Activated CD4-positive, alpha-beta memory T cell treated with anti-CD3 and anti-CD28 coated beads for 36 hours (primary cell): ENCODE results near the gene RBM20. TPM values are rescaled to one million over a fixed set of nuclear protein-coding genes. Genes with fewer than 3 reads are reported as not detected.
"Not testable (repeated sequence)": the region's sequence is repeated elsewhere in the genome, so short reads cannot be mapped to it uniquely, and the experiment has no call there.

Source experiments
- CTCF ChIA-PET: fragments of 350-600 bp; sonication (Branson Sonifier 250); formaldehyde crosslinking; loops from one replicate; lab custom pipeline; 2021; ENCODE audit warnings: antibody characterized with exemption, inconsistent platforms; lab: Charles Lee
- POLR2A ChIA-PET: fragments of 350-600 bp; sonication (Branson Sonifier 250); formaldehyde crosslinking; loops from one replicate; lab custom pipeline; 2021; ENCODE audit warnings: antibody characterized with exemption; lab: Charles Lee
- DNase-seq: peaks from one replicate; pipeline ENCODE4 v3.0.0-alpha.2; 2020
- H3K27ac Mint-ChIP-seq: one replicate; pipeline ENCODE4 v1.8.0; 2021; ENCODE audit warnings: mixed read lengths
- H3K27me3 Mint-ChIP-seq: one replicate; pipeline ENCODE4 v1.8.0; 2021; ENCODE audit warnings: mixed read lengths
- H3K36me3 Mint-ChIP-seq: one replicate; pipeline ENCODE4 v1.8.0; 2021; ENCODE audit warnings: mixed read lengths
- H3K4me1 Mint-ChIP-seq: one replicate; pipeline ENCODE4 v1.8.0; 2021; ENCODE audit warnings: low read depth, mixed read lengths
- H3K4me3 Mint-ChIP-seq: one replicate; pipeline ENCODE4 v1.8.0; 2021; ENCODE audit warnings: mild to moderate bottlenecking, mixed read lengths
- H3K9me3 Mint-ChIP-seq: one replicate; pipeline ENCODE4 v1.8.0; 2021; ENCODE audit warnings: mixed read lengths
- intact Hi-C: fragments of 100-400 bp; cut with micrococcal nuclease; formaldehyde crosslinking; loops from one replicate; pipeline ENCODE4 v1.15.1; 2023
- total RNA-seq, 2 experiments: library from RNA; stranded (reverse); gene quantifications; one replicate each; pipeline ENCODE4 v1.2.3, GENCODE V29; 2021

Gene RBM20
- not detected for total RNA-seq

DNA sequence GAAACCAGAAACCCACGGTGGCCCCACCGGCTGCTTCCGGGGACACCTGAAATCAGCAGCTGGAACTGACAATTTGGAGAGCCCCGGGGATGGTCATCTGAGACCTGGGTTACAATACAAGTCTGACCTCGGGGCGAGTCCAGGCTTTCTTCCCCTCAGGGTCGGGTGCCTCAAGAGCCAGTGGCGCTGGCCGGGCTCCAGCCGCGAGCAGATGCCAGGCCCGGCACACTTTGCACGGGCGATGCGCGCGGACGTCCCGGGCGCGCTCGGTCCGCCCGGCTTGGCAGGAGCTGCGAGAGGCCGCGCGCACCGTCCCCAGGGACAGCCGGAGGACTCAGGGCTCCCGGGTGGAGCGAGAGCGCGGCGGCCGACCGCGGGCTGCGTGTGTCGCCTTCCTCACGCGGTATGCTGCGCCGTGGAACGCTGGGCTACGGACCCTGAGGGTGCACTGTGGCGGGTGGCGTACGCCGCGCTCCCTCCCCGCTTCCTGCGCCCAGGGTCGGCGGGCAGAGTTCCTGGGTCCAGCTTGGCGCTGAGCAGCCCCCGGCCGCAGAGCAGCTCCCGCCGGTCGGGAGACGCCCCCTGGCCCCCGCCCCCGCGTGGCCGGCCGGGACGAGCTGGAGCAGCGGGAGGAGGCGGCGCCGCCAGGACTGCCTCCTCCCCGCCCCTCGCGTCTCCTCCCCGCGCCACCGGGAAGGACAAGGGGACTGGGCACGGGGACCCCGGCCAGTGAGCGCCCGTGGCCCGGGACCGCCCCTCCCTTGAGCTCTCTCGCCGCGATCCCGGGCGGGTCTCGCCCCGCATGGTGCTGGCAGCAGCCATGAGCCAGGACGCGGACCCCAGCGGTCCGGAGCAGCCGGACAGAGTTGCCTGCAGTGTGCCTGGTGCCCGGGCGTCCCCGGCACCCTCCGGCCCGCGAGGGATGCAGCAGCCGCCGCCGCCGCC is at the start of gene RBM20:
TSS of gene RBM20 (plus strand) at position 684 of the 945 bp plus-strand sequence. CDS start at position 803, 119 bp downstream.
- H3K27me3 Mint-ChIP-seq, result peaks cover 50% of the 10 kb centered on the region
- CTCF ChIA-PET, result interaction anchor here (0.6 to 1.4 kb wide), 2 partner anchors 28 to 44 kb away, joined by 3 to 9 read pairs; no protein-coding TSS in a partner anchor
- peak; percentile 21 for DNase-seq

DNA sequence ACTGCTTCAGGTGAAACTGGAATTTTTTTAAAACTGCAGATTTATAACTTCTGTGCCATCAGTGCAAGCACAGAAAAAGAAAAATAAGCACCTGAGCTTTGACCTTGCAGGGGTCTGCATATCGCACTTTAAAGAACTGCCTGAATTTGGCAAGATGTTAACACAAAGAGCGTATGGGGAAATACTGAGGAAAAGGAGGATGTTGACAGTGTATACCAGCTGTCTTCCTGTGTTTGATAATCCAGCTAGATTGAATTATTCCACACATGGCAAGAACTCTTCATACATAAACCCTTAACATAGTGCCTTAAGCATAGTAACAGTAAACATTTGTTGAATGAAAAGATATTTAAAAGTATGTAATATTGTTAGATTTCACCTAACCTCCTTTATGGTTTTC is 46.7 kb upstream of the RBM20 start:
- peaks cover 34% of the 10 kb centered on the region for H3K36me3 Mint-ChIP-seq
- no peaks in the 10 kb centered on the region for H3K9me3 Mint-ChIP-seq
- intact Hi-C loops, result no loop called here
- no peaks in the 10 kb centered on the region for H3K27me3 Mint-ChIP-seq
- no peak overlapping the region for H3K4me3 Mint-ChIP-seq
- no peaks in the 10 kb centered on the region for H3K4me1 Mint-ChIP-seq
- ChIA-PET CTCF (interaction anchor here (0.8 to 8.0 kb wide), 2 partner anchors 10 to 290 kb away, joined by 7 to 90 read pairs; partner anchors contain the start of gene SMNDC1), POLR2A (no interaction called here)
- no peak overlapping the region for H3K27ac Mint-ChIP-seq
- DNase-seq, result no peak

More for the DNA sequence above, at the start of gene RBM20:
- Mint-ChIP-seq H3K4me3 (peak within 1 kb of the TSS; percentile 74), H3K27ac (no peak within 1 kb of the TSS), H3K36me3 (no peaks in the 10 kb centered on the region), H3K9me3 (no peaks in the 10 kb centered on the region), H3K4me1 (peaks cover 25% of the 10 kb centered on the region)
- intact Hi-C loops, result no loop called here
- POLR2A ChIA-PET, result no interaction called here

DNA sequence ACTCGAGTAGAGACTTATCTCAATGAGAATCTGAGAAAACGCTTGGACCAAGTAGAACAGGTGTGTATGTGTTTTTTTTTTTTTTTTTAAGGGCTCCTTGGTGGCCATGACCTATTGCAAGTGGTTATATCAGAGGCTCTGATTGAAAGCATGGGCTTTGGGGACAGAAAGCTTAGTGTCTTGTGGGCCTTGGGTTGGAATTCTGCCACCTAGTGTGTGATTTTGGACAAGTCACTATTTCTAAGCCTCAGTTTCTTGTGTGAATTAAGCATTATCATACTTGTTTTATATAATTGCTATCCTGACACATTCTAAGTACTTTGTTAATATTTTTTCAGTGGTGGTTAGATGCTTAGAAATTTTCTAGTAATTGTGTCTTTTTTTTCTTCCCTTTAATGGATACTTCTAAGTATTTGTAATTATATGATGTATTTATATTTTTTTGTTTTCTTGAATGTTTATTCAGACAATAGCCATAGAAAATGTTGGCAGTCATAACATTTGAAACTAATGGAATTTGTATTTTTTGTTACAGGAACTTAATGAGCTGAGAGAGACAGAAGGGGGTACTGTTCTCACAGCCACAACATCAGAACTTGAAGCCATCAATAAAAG is 43.5 kb upstream of the RBM20 start:
- POLR2A ChIA-PET, result no interaction called here
- Mint-ChIP-seq H3K36me3 (peaks cover 37% of the 10 kb centered on the region), H3K27ac (peak overlapping the region; percentile 13), H3K4me1 (no peaks in the 10 kb centered on the region), H3K9me3 (no peaks in the 10 kb centered on the region), H3K27me3 (no peaks in the 10 kb centered on the region), H3K4me3 (no peak overlapping the region)
- CTCF ChIA-PET, result interaction anchor here (0.7 to 8.0 kb wide), 18 partner anchors 10 to 294 kb away, joined by 3 to 90 read pairs (median 5); partner anchors contain the start of genes SMC3 and SMNDC1
- intact Hi-C loops, result loop anchor here (1.0 kb wide), 3 partner anchors 43 to 294 kb away; no protein-coding TSS in a partner anchor
- DNase-seq, result no peak

DNA sequence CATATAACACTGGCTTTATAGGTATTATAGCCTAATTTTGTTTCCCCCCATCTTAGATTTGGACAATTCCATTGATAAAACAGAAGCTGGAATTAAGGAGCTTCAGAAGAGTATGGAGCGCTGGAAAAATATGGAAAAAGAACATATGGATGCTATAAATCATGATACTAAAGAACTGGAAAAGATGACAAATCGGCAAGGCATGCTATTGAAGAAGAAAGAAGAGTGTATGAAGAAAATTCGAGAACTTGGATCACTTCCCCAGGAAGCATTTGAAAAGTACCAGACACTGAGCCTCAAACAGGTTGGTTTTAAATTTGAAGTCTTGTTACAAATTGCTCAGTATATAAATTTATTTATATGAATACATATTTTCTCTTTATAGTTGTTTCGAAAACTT is 42.6 kb upstream of the RBM20 start:
- POLR2A ChIA-PET, result interaction anchor here (0.7 kb wide), 1 partner anchor 14 kb away, joined by 3 read pairs; no protein-coding TSS in a partner anchor
- H3K36me3 Mint-ChIP-seq, result peaks cover 34% of the 10 kb centered on the region
- no peaks in the 10 kb centered on the region for H3K27me3 Mint-ChIP-seq
- CTCF ChIA-PET, result interaction anchor here (0.6 to 8.0 kb wide), 5 partner anchors 11 to 317 kb away, joined by 3 to 90 read pairs (median 3); partner anchors contain the start of gene SMNDC1
- H3K9me3 Mint-ChIP-seq, result no peaks in the 10 kb centered on the region
- intact Hi-C loops, result no loop called here
- no peak overlapping the region for H3K4me3 Mint-ChIP-seq
- H3K4me1 Mint-ChIP-seq, result no peaks in the 10 kb centered on the region
- no peak for DNase-seq
- no peak overlapping the region for H3K27ac Mint-ChIP-seq

DNA sequence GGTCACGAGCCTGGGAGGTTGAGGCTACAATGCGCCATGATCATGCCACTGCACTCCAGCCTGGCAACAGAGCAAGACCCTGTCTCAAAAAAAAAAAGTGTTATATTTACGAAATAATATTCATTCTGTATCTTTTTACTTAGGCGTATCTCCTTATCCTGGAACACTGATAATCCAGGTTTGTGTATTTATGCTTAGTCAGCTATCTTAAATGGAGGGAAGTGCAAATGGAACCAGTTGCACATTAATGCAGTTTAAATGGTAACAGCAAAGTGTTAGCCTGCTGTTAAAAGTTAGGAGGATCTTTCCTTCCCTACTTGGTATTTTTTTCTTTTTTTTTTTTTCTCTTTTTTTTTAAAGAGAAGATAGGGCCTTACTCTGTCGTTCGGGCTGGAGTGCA is 36.0 kb upstream of the RBM20 start:
- ChIA-PET POLR2A (no interaction called here), CTCF (interaction anchor here (0.8 to 2.5 kb wide), 15 partner anchors 8 to 1864 kb away, joined by 3 to 27 read pairs (median 5); no protein-coding TSS in a partner anchor)
- intact Hi-C loops, result no loop called here
- Mint-ChIP-seq H3K4me3 (no peak overlapping the region), H3K27ac (no peak overlapping the region), H3K4me1 (peaks cover 13% of the 10 kb centered on the region), H3K36me3 (peaks cover 12% of the 10 kb centered on the region), H3K27me3 (no peaks in the 10 kb centered on the region), H3K9me3 (no peaks in the 10 kb centered on the region)
- no peak for DNase-seq

DNA sequence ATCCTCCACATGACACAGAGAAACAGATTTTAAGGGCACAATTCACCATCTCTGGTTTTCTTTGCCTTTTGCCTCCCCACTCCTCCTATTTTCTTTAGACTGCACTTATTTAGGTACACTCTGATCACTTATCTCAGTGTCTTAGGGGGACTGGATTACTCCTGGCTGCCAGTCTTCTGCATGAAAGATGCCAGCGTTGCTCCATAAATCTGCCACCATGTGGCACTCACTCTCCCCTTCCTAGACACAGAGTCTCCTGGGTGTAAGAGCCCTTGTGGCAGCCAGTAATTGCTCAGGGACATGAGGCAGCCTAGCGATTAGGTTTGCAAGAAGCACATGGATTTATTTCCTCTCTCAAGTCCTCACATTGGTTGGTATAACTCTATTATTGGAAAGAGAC is 34.5 kb upstream of the RBM20 start:
- Mint-ChIP-seq H3K36me3 (peaks cover 7% of the 10 kb centered on the region), H3K4me3 (no peak overlapping the region), H3K9me3 (no peaks in the 10 kb centered on the region), H3K27me3 (no peaks in the 10 kb centered on the region), H3K27ac (no peak overlapping the region), H3K4me1 (peaks cover 26% of the 10 kb centered on the region)
- CTCF ChIA-PET, result interaction anchor here (0.6 to 2.5 kb wide), 13 partner anchors 9 to 304 kb away, joined by 3 to 27 read pairs (median 3); no protein-coding TSS in a partner anchor
- intact Hi-C loops, result loop anchor here (1.0 to 10.0 kb wide), 8 partner anchors 43 to 1525 kb away; no protein-coding TSS in a partner anchor
- no peak for DNase-seq
- POLR2A ChIA-PET, result no interaction called here

DNA sequence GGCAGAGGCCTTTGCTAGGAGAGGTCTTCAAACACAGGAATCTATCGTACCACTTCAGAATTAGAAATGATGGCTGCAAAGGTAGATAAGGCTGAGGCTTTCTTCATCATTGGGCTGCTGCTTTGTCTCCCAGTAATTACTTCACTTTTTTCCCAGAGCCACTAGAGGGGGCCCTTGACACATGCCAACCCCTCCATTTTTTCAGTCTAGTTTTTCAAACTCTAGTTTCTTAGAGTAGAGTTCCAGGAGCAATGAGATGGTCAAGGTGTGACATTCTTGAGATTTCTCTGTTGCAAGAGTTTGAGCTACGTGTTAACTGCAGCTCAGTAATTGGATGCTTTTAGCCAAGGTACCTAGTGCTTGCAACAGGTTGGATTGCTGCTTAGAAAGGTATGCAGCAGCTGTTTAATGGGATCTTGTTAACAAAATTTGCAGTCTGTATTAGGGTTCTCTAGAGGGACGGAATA is 33.8 kb upstream of the RBM20 start:
- H3K36me3 Mint-ChIP-seq, result no peaks in the 10 kb centered on the region
- no peak overlapping the region for H3K4me3 Mint-ChIP-seq
- H3K9me3 Mint-ChIP-seq, result no peaks in the 10 kb centered on the region
- no peak overlapping the region for H3K27ac Mint-ChIP-seq
- ChIA-PET POLR2A (no interaction called here), CTCF (interaction anchor here (0.6 to 3.2 kb wide), 27 partner anchors 10 to 988 kb away, joined by 3 to 54 read pairs (median 3); partner anchors contain the start of genes PDCD4 and SMNDC1)
- H3K27me3 Mint-ChIP-seq, result no peaks in the 10 kb centered on the region
- DNase-seq, result peak; percentile 66
- intact Hi-C loops, result loop anchor here (1.0 to 10.0 kb wide), 8 partner anchors 42 to 1524 kb away; no protein-coding TSS in a partner anchor
- H3K4me1 Mint-ChIP-seq, result peaks cover 26% of the 10 kb centered on the region

DNA sequence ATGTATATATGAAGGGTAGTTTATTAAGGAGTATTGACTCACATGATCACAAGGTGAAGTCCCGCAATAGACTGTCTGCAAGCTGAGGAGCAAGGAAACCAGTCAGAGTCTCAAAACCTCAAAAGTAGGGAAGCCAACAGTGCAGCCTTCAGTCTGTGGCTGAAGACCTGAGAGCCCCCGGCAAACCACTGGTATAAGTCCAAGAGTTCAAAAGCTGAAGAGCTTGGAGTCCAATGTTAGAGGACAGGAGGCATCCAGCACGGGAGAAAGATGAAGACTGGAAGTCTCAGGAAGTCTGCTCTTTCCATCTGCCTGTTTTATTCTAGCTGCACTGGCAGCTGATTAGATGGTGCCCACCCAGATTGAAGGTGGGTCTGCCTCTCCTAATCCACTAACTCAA is 33.4 kb upstream of the RBM20 start:
- H3K27ac Mint-ChIP-seq, POLR2A ChIA-PET, H3K27me3 Mint-ChIP-seq, H3K9me3 Mint-ChIP-seq, DNase-seq, H3K36me3 Mint-ChIP-seq, H3K4me3 Mint-ChIP-seq: not testable (repeated sequence)
- H3K4me1 Mint-ChIP-seq, result peaks cover 26% of the 10 kb centered on the region
- intact Hi-C loops, result loop anchor here (1.0 to 10.0 kb wide), 8 partner anchors 42 to 1524 kb away; no protein-coding TSS in a partner anchor
- CTCF ChIA-PET, result interaction anchor here (0.6 to 3.2 kb wide), 28 partner anchors 9 to 988 kb away, joined by 3 to 54 read pairs (median 3); partner anchors contain the start of genes PDCD4 and SMNDC1

DNA sequence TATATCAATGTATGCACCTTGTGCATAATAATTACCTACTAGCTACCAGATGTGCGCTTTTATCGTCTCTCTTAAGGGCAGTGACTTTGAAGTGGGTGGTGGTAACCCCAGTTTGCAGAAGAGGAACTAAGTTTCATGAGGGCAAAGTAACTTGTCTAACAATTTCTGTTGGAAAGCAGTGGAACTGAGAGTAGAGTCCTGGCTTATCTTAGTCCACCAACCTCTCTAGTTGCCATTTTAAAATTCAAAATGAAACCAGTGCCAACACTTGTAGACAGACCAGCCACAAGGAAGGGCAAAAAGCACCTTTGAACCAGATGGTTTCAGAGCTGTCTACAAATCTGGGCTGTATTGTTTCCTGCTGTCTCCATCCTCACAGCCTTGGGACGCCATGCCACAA is 32.0 kb upstream of the RBM20 start:
- intact Hi-C loops, result loop anchor here (5.0 to 10.0 kb wide), 4 partner anchors 40 to 1523 kb away; no protein-coding TSS in a partner anchor
- Mint-ChIP-seq H3K4me3 (no peak overlapping the region), H3K36me3 (no peaks in the 10 kb centered on the region), H3K4me1 (peaks cover 28% of the 10 kb centered on the region), H3K27ac (no peak overlapping the region), H3K27me3 (no peaks in the 10 kb centered on the region), H3K9me3 (no peaks in the 10 kb centered on the region)
- POLR2A ChIA-PET, result no interaction called here
- no peak for DNase-seq
- CTCF ChIA-PET, result interaction anchor here (0.6 to 3.2 kb wide), 6 partner anchors 11 to 344 kb away, joined by 3 to 54 read pairs (median 12); no protein-coding TSS in a partner anchor

DNA sequence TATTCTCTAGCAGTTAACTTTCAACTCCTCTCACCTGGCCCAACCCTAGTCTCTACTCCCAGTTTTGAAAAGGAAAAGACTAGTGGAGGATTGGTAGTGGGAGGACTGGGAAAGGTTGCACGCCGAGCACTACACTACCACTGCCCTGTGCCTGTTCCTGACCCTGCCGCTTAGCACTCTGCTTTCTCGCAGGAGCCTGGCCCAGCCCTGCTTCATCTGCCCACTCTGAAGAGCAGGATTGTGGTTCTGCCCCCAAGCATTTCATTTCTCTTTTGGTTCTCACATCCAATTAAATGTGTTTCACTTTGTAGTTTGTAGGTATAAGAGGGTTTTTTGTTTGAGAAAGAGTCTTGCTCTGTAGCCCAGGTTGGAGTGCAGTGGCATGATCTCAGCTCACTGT is 31.5 kb upstream of the RBM20 start:
- ChIA-PET CTCF (interaction anchor here (0.9 to 3.2 kb wide), 5 partner anchors 10 to 133 kb away, joined by 4 to 54 read pairs (median 15); no protein-coding TSS in a partner anchor), POLR2A (no interaction called here)
- no peak overlapping the region for H3K27ac Mint-ChIP-seq
- no peak for DNase-seq
- peaks cover 33% of the 10 kb centered on the region for H3K4me1 Mint-ChIP-seq
- intact Hi-C loops, result loop anchor here (5.0 to 10.0 kb wide), 4 partner anchors 40 to 1522 kb away; no protein-coding TSS in a partner anchor
- H3K9me3 Mint-ChIP-seq, result no peaks in the 10 kb centered on the region
- no peaks in the 10 kb centered on the region for H3K27me3 Mint-ChIP-seq
- H3K36me3 Mint-ChIP-seq, result no peaks in the 10 kb centered on the region
- H3K4me3 Mint-ChIP-seq, result no peak overlapping the region

DNA sequence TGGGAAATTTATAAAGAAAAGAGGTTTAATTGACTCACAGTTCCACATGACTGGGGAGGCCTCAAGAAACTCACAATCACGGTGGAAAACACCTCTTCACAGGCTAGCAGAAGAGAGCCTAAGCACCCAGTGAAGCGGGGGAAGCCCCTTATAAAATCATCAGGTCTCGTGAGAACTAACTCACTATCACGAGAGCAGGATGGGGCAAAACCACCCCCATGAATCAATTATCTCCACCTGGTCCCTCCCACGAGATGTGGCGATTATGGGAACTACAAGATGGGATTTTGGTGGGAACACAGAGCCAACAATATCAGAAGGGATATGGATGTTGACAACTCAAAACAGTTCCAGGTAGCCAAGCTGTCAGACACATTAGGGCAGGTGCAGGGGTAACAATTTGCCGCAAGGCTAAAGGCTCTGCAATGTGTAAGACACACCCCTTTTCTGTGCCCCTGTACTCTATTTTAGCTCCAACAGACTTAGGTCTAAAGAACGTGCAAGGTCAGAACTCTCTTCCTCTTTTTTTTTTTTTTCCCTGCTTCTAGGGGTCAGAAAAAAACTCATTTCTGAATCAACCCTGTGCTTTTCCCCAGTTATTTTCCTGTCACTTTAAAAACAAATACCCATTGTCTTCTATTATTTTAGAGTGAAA is 30.7 kb upstream of the RBM20 start:
- H3K4me1 Mint-ChIP-seq, result peaks cover 41% of the 10 kb centered on the region
- intact Hi-C loops, result loop anchor here (5.0 to 10.0 kb wide), 4 partner anchors 39 to 1521 kb away; no protein-coding TSS in a partner anchor

More for the DNA sequence above, 30.7 kb upstream of the RBM20 start:
- ChIA-PET POLR2A (no interaction called here), CTCF (interaction anchor here (0.7 to 1.9 kb wide), 2 partner anchors 12 to 407 kb away, joined by 3 to 8 read pairs; no protein-coding TSS in a partner anchor)
- H3K9me3 Mint-ChIP-seq, result no peaks in the 10 kb centered on the region
- no peaks in the 10 kb centered on the region for H3K36me3 Mint-ChIP-seq
- DNase-seq, result peak; percentile 58
- no peak overlapping the region for H3K27ac Mint-ChIP-seq
- H3K4me3 Mint-ChIP-seq, result no peak overlapping the region
- no peaks in the 10 kb centered on the region for H3K27me3 Mint-ChIP-seq
